ENCODE measurements around the gene TOR1AIP2. TPM values are rescaled to one million over a fixed set of nuclear protein-coding genes. Genes with fewer than 3 reads are reported as not detected.
"Not testable (repeated sequence)": the region's sequence is repeated elsewhere in the genome, so short reads cannot be mapped to it uniquely, and the experiment has no call there.

TOR1AIP2 gene
- total and polyA plus RNA-seq, 2 donors, result 9.6 to 90.1 TPM

DNA sequence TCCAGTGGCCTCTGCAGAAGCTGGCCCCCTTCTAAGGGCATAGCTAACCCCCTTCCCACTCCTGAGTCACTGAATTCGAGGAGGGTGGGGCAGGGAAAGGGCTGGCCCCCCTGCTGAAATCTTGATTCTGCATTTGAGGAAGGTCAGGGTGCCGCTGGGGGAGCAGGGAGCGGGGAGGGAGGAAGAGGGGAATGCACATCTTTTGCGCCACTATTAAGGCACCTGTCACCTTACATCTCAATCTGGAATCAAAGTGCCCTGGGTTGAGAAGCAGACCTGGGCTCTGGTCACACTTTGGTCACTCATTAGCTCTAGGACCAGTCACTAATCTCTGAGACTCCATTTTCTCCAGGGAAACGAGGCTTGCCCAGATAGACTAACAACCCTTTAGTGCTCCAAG, 62.0 kb downstream of the TOR1AIP2 start:
- WGBS, result 49% methylated on average over 5 of the region's 5 CpGs
- Histone ChIP-seq H3K27ac (ENCODE audit: low read depth) (no peak overlapping the region), H3K4me3 (ENCODE audit: low read depth, low read length) (no peak overlapping the region), H3K36me3 (ENCODE audit: insufficient read depth) (no peaks in the 10 kb centered on the region), H3K4me1 (ENCODE audit: insufficient read depth) (no peaks in the 10 kb centered on the region)
- DNase-seq (ENCODE audit: extremely low spot score), result no peak

- H3K4me3 ChIP-seq (ENCODE audit: low read depth, low read length), result peak overlapping the region; percentile 15
- no peaks in the 10 kb centered on the region for H3K36me3 ChIP-seq (ENCODE audit: insufficient read depth)
- WGBS, result under 1% methylated on average over 16 of the region's 16 CpGs
- DNase-seq (ENCODE audit: extremely low spot score), result no peak
- no peaks in the 10 kb centered on the region for H3K4me1 ChIP-seq (ENCODE audit: insufficient read depth)
- no peak overlapping the region for H3K27ac ChIP-seq (ENCODE audit: low read depth)
Measured at GRCh38 chr1:179814546-179814838, 63.1 kb downstream of the TOR1AIP2 start.

DNA sequence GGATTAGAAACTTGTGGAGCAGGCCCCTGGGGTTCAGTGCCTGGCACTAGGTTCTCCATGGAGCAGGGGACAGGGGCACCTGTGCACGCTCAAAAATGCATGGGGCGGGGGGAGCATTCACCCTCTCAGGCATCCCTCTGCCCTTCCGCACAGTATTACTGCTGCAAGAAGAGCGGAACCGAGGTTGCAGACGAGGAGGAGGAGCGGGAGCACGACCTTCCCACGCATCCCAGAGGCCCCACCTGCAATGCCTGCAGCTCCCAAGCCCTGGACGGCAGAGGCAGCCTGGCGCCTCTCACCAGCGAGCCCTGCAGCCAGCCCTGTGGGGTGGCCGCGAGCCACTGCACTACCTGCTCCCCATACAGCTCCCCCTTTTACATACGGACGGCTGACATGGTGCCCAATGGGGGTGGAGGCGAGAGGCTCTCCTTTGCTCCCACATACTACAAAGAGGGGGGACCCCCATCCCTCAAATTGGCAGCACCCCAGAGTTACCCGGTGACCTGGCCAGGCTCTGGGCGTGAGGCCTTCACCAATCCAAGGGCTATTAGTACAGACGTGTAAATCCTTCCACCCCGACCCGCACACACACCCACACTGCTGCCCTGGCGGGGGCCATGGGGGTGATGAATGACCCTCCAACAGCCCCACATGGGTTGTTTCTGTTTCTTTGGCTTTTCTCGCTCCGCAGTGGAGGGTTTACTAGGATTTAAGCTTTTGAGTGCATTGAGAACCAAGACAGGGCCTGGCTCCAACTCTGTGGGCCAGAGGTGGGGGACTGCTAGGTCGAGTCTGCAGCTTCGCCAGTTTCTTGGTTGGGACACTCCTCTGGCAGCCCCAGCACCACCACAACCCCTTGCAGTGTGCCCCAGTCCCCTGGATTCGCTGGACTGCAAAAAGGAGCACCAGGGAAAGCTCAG, 63.7 kb downstream of the TOR1AIP2 start:
- Histone ChIP-seq H3K4me1 (ENCODE audit: insufficient read depth) (no peaks in the 10 kb centered on the region), H3K36me3 (ENCODE audit: insufficient read depth) (no peaks in the 10 kb centered on the region), H3K27ac (ENCODE audit: low read depth) (no peak overlapping the region), H3K4me3 (ENCODE audit: low read depth, low read length) (no peak overlapping the region)
- WGBS, result 83% methylated on average over 28 of the region's 28 CpGs
- DNase-seq (ENCODE audit: extremely low spot score), result no peak

DNA sequence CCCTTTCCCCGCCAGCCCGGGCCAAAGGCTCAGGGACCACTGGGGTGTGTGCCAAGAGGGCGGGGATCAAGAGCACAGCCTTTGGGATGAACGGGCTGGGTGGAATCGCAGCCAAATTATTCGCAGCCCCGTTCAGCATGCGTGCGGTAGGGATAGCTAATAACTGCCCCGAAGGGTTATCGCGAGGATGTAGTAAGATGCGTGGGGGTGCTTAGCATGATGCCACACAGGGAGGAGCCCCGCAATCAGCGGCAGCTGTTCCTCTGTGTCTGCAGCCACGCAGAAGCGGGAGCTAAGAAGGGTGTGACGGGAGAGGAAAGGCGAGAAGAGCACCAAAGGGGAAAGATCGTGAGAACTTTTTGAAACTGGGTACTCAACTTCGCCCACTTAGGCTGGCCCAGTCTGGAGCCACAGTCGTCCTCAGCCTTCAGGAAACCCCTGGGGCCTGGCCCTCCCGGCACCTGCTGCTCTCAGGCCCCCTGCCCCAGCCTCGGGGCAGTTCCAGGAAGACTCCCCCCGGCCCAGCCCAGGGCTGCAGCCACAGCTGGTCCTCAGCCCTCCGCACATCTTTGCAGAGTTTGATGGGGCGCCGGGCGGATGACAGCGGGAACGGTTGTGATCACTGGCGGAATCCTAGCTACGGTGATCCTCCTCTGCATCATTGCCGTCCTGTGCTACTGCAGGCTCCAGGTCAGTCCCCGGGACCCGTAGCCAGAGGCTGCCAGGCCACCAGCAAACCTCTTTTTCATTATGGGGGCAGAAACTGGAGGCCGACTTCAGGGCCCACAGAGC, 64.9 kb downstream of the TOR1AIP2 start:
- H3K4me1 ChIP-seq (ENCODE audit: insufficient read depth), result no peaks in the 10 kb centered on the region
- 80% methylated on average over 37 of the region's 37 CpGs for WGBS
- DNase-seq (ENCODE audit: extremely low spot score), result no peak

GRCh38 chr1:179810367-179810715, 67.3 kb downstream of the TOR1AIP2 start:
- no peak for DNase-seq (ENCODE audit: extremely low spot score)
- no peak overlapping the region for H3K27ac ChIP-seq (ENCODE audit: low read depth)
- no peak overlapping the region for H3K4me3 ChIP-seq (ENCODE audit: low read depth, low read length)
- no peaks in the 10 kb centered on the region for H3K36me3 ChIP-seq (ENCODE audit: insufficient read depth)
- H3K4me1 ChIP-seq (ENCODE audit: insufficient read depth), result no peaks in the 10 kb centered on the region
- WGBS, result 75% methylated on average over 7 of the region's 7 CpGs

More for the DNA sequence above, 64.9 kb downstream of the TOR1AIP2 start:
- H3K27ac ChIP-seq (ENCODE audit: low read depth), result no peak overlapping the region
- H3K4me3 ChIP-seq (ENCODE audit: low read depth, low read length), result no peak overlapping the region
- H3K36me3 ChIP-seq (ENCODE audit: insufficient read depth), result no peaks in the 10 kb centered on the region

DNA sequence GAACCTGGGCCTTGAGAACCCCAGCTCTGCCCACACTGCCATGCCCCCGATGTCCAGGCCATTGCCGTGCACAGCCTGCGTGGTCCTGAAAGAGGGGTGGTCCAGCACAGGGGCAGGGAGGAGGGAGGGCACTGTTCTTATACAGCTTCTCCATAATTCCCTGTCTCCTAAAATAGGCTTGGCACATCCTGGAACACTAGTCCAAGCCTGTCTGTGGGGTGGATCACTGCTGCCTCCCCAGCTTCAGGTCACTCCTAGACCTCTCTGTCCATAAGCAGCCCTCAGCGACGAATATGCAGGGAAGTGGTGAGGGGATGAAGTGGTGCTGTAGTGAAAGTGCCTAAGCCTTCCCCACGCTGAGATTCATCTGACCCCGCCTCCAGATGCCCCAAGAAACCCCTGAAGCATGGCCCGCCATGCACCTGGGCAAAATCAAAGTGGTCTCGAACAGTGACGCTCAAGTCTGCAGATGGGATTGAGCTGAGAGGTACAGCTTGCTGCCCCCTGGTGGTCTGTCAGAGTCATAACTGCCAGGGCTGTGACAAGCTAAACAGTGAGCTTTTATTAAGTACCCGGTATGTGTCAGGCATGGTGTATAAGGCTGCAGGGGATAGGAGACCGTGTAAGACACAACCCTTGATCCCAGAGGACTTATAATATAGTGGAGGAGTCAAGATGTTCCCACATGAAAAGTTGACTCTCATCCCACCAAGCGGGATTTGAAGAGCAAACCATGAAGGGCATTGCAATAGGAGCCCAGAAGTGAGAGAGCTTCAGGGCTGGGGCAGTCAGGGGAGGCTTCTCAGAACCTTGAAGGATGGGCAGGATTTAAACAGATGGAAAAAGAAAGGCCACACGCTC, 67.9 kb downstream of the TOR1AIP2 start:
- Histone ChIP-seq H3K27ac (ENCODE audit: low read depth) (no peak overlapping the region), H3K4me1 (ENCODE audit: insufficient read depth) (no peaks in the 10 kb centered on the region), H3K36me3 (ENCODE audit: insufficient read depth) (no peaks in the 10 kb centered on the region), H3K4me3 (ENCODE audit: low read depth, low read length) (no peak overlapping the region)
- 40% methylated on average over 14 of the region's 14 CpGs for WGBS
- DNase-seq (ENCODE audit: extremely low spot score), result peak; percentile 42

DNA sequence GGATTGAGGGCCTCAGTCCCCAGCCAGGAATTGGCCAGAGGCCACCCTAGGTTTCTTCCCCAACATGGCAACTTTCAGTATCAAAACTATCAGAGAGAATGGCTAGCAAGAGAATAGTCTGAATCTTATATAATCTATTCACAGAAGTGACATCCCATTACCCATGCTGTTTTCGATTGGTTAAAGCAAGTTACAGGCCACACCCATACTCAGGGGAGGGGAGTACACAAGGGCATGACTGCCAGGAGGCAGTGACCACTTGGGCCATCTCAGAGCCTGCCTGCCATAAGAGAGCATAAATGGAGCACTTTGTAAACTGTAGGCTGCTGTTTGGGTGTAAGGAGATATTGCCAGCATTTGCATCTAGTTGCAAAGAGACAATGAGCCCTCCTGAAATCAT, 69.1 kb downstream of the TOR1AIP2 start:
- H3K27ac ChIP-seq (ENCODE audit: low read depth), result no peak overlapping the region
- H3K36me3 ChIP-seq (ENCODE audit: insufficient read depth), result no peaks in the 10 kb centered on the region
- no peak for DNase-seq (ENCODE audit: extremely low spot score)
- no peaks in the 10 kb centered on the region for H3K4me1 ChIP-seq (ENCODE audit: insufficient read depth)
- 95% methylated on average over 1 of the region's 1 CpG for WGBS
- no peak overlapping the region for H3K4me3 ChIP-seq (ENCODE audit: low read depth, low read length)

- H3K4me3 ChIP-seq (ENCODE audit: low read depth, low read length), result no peak overlapping the region
- no peak overlapping the region for H3K27ac ChIP-seq (ENCODE audit: low read depth)
- no peaks in the 10 kb centered on the region for H3K36me3 ChIP-seq (ENCODE audit: insufficient read depth)
- DNase-seq (ENCODE audit: extremely low spot score), result no peak
- WGBS, result 87% methylated on average over 11 of the region's 11 CpGs
- H3K4me1 ChIP-seq (ENCODE audit: insufficient read depth), result no peaks in the 10 kb centered on the region
Measured at GRCh38 chr1:179807691-179808485, 69.7 kb downstream of the TOR1AIP2 start.

- H3K4me3 ChIP-seq (ENCODE audit: low read depth, low read length), result no peak overlapping the region
- no peak overlapping the region for H3K27ac ChIP-seq (ENCODE audit: low read depth)
- H3K4me1 ChIP-seq (ENCODE audit: insufficient read depth), result no peaks in the 10 kb centered on the region
- no peak for DNase-seq (ENCODE audit: extremely low spot score)
- no peaks in the 10 kb centered on the region for H3K36me3 ChIP-seq (ENCODE audit: insufficient read depth)
- 91% methylated on average over 9 of the region's 9 CpGs for WGBS
Measured at GRCh38 chr1:179807291-179807690, 70.3 kb downstream of the TOR1AIP2 start.

DNA sequence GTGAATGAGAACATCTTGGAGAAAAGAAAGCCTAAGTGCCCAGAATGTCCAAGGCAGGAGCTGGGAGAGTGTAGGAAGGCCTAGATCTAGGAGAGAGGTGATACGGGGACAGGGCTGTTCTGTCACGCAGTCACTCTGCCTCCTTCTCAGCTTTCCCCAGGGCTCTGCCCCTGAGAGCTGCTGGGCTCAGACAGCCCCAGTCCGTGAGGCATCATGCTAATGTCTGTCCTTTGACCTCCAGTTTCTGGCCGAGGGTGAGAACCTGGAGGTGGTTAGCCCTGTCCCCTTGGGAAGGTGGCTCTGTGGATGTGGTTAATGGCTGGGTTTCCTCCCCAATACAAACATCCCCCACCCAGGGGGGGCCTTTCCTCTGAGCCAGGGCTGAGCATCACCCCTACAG, 71.3 kb downstream of the TOR1AIP2 start:
- WGBS, result 81% methylated on average over 4 of the region's 4 CpGs
- Histone ChIP-seq H3K4me3 (ENCODE audit: low read depth, low read length) (no peak overlapping the region), H3K27ac (ENCODE audit: low read depth) (no peak overlapping the region), H3K4me1 (ENCODE audit: insufficient read depth) (no peaks in the 10 kb centered on the region), H3K36me3 (ENCODE audit: insufficient read depth) (no peaks in the 10 kb centered on the region)
- DNase-seq (ENCODE audit: extremely low spot score), result no peak

- Histone ChIP-seq H3K36me3 (ENCODE audit: insufficient read depth) (no peaks in the 10 kb centered on the region), H3K27ac (ENCODE audit: low read depth) (no peak overlapping the region), H3K4me3 (ENCODE audit: low read depth, low read length) (no peak overlapping the region), H3K4me1 (ENCODE audit: insufficient read depth) (no peaks in the 10 kb centered on the region)
- DNase-seq (ENCODE audit: extremely low spot score), result no peak
- 93% methylated on average over 19 of the region's 19 CpGs for WGBS
Measured at GRCh38 chr1:179805291-179806195, 72.1 kb downstream of the TOR1AIP2 start.

DNA sequence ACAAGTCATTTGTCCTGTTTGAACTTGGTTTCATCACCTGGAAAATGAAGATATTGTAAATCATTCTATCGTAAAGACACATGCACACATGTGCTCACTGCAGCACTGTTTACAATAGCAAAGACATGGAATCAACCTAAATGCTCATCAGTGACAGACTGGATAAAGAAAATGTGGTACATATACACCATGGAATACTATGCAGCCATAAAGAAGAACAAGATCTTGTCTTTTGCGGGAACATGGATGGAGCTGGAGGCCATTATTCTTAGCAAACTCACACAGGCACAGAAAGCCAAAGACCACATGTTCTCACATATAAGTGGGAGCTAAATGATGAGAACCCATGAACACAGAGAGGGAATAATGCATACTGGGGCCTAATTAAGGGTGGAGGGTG, 73.2 kb downstream of the TOR1AIP2 start:
- H3K4me3 ChIP-seq (ENCODE audit: low read depth, low read length); H3K27ac ChIP-seq (ENCODE audit: low read depth); DNase-seq (ENCODE audit: extremely low spot score); H3K36me3 ChIP-seq (ENCODE audit: insufficient read depth); H3K4me1 ChIP-seq (ENCODE audit: insufficient read depth): not testable (repeated sequence)
- 97% methylated on average over 2 of the region's 2 CpGs for WGBS

All from urinary bladder (tissue), 4 donors.